T-cell (primary cell): Measurements from ENCODE around the gene GNA15. TPM values are rescaled to one million over a fixed set of nuclear protein-coding genes. Genes with fewer than 3 reads are reported as not detected.

Experiments used
- ATAC-seq, 4 experiments: fragments of 200-7000 bp in 3 of 4; fragments of 150-1000 bp in 1 of 4; cut with Tn5 transposase; replicated peaks in 1 of 4; 1 replicate in 3 of 4; 2 replicates in 1 of 4; pipeline ENCODE4 v1.10.0; 2021; ENCODE audit warnings: moderate library complexity in 3 of 4, mild to moderate bottlenecking in 2 of 4, moderate number of reproducible peaks in 1 of 4
- CTCF ChIA-PET, 2 donors: fragments of 300-600 bp; sonication (Branson Sonifier 250); formaldehyde crosslinking; loops; one replicate each; lab custom pipeline; 2022; ENCODE audit warnings: antibody characterized with exemption in 2 of 2; lab: Charles Lee
- POLR2A ChIA-PET, 2 donors: fragments of 300-600 bp; sonication (Branson Sonifier 250); formaldehyde crosslinking; loops; one replicate each; lab custom pipeline; 2022; ENCODE audit warnings: antibody characterized with exemption in 2 of 2; lab: Charles Lee
- DNase-seq, 35 experiments: peaks; one replicate each; pipeline versions ENCODE4 v3.0.0 to v3.0.0-alpha.2; 2013 to 2023
- H3K27ac ChIP-seq: one replicate; pipeline ENCODE4 v1.5.1; 2013; ENCODE audit warnings: low read length
- H3K27me3 ChIP-seq, 2 experiments: replicated peaks in 1 of 2; 1 replicate in 1 of 2; 2 replicates in 1 of 2; pipeline versions ENCODE4 v1.6.1 to v1.7.0; 2013; ENCODE audit warnings: low read length in 1 of 2, mixed read lengths in 1 of 2; ENCODE audit not compliant: control insufficient read depth in 2 of 2, insufficient read depth in 2 of 2; ENCODE audit errors: extremely low read depth in 1 of 2
- H3K36me3 ChIP-seq, 2 donors: 1 replicate in 1 of 2; 2 replicates in 1 of 2; pipeline versions ENCODE4 v1.6.1 to v1.7.0; 2013; ENCODE audit warnings: low read length in 1 of 2; ENCODE audit not compliant: control insufficient read depth in 2 of 2, insufficient read depth in 1 of 2; ENCODE audit errors: extremely low read depth in 1 of 2
- H3K4me1 ChIP-seq, 2 experiments: 1 replicate in 1 of 2; 2 replicates in 1 of 2; pipeline versions ENCODE4 v1.6.1 to v1.7.0; 2013; ENCODE audit warnings: low read length in 2 of 2, mixed read lengths in 1 of 2; ENCODE audit not compliant: insufficient read depth in 2 of 2, control insufficient read depth in 1 of 2; ENCODE audit errors: extremely low read depth in 1 of 2
- H3K4me3 ChIP-seq, 2 donors: 1 replicate in 1 of 2; 2 replicates in 1 of 2; pipeline versions ENCODE4 v1.5.1 to v1.7.0; 2013; ENCODE audit warnings: mild to moderate bottlenecking in 2 of 2, low read length in 1 of 2, moderate library complexity in 1 of 2; ENCODE audit not compliant: control insufficient read depth in 1 of 2; ENCODE audit errors: extremely low read depth in 1 of 2
- H3K9me3 ChIP-seq: 2 replicates; pipeline ENCODE4 v1.7.0; 2013
- H3K27ac Mint-ChIP-seq, 2 donors: one replicate each; pipeline ENCODE4 v1.8.0; 2020 to 2021; ENCODE audit warnings: mild to moderate bottlenecking in 2 of 2, mixed read lengths in 2 of 2
- H3K27me3 Mint-ChIP-seq, 2 donors: one replicate each; pipeline ENCODE4 v1.8.0; 2021 to 2022; ENCODE audit warnings: mixed read lengths in 2 of 2
- H3K36me3 Mint-ChIP-seq: one replicate; pipeline ENCODE4 v1.8.0; 2021; ENCODE audit warnings: mixed read lengths
- H3K4me1 Mint-ChIP-seq, 3 donors: one replicate each; pipeline ENCODE4 v1.8.0; 2020 to 2022; ENCODE audit warnings: mixed read lengths in 3 of 3, mild to moderate bottlenecking in 1 of 3
- H3K4me3 Mint-ChIP-seq, 3 donors: one replicate each; pipeline ENCODE4 v1.8.0; 2020 to 2022; ENCODE audit warnings: mild to moderate bottlenecking in 3 of 3, mixed read lengths in 3 of 3, moderate library complexity in 3 of 3
- H3K9me3 Mint-ChIP-seq, 3 donors: one replicate each; pipeline ENCODE4 v1.8.0; 2020 to 2022; ENCODE audit warnings: mixed read lengths in 3 of 3
- WGBS: methylation state at CpG from one replicate; pipeline ENCODE4 v1.1.5; 2013; ENCODE audit warnings: missing lambda C conversion rate; ENCODE audit not compliant: insufficient coverage; 5-methylcytosine and 5-hydroxymethylcytosine counted together
- total RNA-seq, 35 experiments: library from RNA in 6 of 35; stranded (reverse) in 6 of 35; fragments of 120-200 nt in 1 of 35; gene quantifications; one replicate each; pipeline versions ENCODE4 v1.2.1 to v1.2.4 and lab custom pipeline; 2013 to 2026

Gene GNA15
- total RNA-seq, 5 donors from 2014 or later (not counting 1 experiment from before 2014, with no cell fraction given) = 1.8 to 13.2 (median 2.8) TPM

DNA sequence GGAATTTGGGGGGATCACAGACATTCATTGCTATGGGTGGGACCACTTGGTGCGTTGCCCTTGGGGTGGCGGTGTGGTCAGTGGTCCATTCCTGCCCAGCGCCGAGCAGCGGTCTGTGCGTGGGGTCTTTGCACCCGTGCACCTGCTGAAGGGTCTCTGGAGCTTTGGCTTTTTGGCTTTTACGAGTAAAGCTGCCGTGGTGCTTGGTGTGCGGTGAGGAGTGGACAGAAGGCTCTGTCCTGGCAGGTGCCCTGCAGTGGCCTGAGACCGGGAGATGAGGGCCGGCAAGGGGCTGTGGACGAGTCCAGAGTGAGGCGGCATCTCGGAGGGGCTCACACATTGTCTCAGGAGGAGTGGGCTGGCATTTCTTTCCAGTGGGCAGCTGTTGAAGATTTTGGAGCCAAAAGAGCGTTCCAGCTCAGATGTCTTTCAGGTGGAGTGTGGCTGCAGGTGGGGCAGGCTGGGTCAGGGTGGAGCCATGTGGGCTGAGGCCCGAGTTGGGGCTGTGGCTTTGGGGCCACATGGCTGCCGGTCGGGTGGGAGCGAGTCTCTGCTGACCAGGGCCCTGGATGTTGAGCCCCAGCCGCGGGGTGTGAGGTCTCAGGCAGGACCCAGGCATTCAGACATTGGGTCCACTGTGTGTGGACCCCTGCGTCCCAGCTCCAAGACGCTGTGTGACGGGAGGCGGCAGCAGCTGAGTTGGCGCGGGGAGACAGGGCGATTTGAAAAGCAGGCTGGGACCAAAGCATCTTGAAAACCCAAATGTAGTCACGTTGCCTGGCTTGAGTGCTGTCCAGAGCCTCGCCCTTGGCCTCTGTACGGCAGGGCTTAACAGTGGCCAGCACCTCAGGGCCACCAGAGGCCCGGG lies 30.0 kb upstream of the GNA15 start:
- Mint-ChIP-seq H3K27me3 (peaks cover 0 to 2% of the 10 kb centered on the region in 2 donors), H3K4me3 (no peak overlapping the region), H3K36me3 (no peaks in the 10 kb centered on the region), H3K9me3 (no peaks in the 10 kb centered on the region), H3K4me1 (peaks cover 13 to 23% (median 14%) of the 10 kb centered on the region in 3 donors), H3K27ac (no peak overlapping the region)
- Histone ChIP-seq H3K4me1 (peaks cover 0 to 18% of the 10 kb centered on the region in 2 experiments), H3K36me3 (no peaks in the 10 kb centered on the region), H3K4me3 (no peak overlapping the region), H3K9me3 (no peaks in the 10 kb centered on the region), H3K27me3 (peaks cover 0 to 18% of the 10 kb centered on the region in 2 experiments), H3K27ac (no peak overlapping the region)
- ChIA-PET CTCF (interaction anchor here in 1 of 2 donors (1.0 to 1.3 kb wide), 2 partner anchors 26 to 148 kb away, joined by 3 to 4 read pairs; no protein-coding TSS in a partner anchor), POLR2A (no interaction called here)
- no peak for ATAC-seq
- WGBS = 92% methylated on average over 31 of the region's 33 CpGs
- no peak for DNase-seq

DNA sequence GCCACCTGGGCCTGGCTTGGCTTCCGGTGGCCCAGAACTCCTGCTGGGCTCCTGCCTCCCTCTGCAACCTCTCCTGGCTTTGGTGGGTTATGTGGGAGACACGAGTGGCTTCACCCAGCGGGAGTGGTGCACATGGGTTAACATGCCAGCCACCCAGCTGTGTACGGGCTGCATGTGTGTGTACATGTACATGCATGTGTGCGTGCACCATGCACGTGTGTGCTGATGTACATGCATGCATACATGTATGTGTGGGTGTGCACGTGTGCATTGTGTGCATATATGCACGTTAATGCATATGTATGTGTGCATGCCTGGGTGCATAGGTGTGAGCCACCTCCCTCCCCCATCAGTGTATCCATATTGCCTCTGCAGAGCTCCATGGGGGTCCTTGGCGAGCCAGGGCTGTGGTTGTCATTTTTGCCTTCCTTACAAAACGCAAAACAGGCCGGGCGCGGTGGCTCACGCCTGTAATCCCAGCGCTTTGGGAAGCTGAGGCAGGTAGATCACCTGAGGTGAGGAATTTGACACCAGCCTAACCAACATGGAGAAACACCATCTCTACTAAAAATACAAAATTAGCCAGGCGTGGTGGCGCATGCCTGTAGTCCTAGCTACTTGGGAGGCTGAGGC lies 29.2 kb upstream of the GNA15 start:
- Histone ChIP-seq H3K4me1 (peaks cover 0 to 18% of the 10 kb centered on the region in 2 experiments), H3K9me3 (no peaks in the 10 kb centered on the region), H3K36me3 (no peaks in the 10 kb centered on the region), H3K27ac (no peak overlapping the region), H3K4me3 (no peak overlapping the region), H3K27me3 (peaks cover 0 to 17% of the 10 kb centered on the region in 2 experiments)
- Mint-ChIP-seq H3K9me3 (no peaks in the 10 kb centered on the region), H3K4me3 (no peak overlapping the region), H3K27ac (no peak overlapping the region), H3K4me1 (peaks cover 13 to 23% (median 14%) of the 10 kb centered on the region in 3 donors), H3K36me3 (no peaks in the 10 kb centered on the region), H3K27me3 (peaks cover 0 to 2% of the 10 kb centered on the region in 2 donors)
- CTCF ChIA-PET = interaction anchor here in 1 of 2 donors (0.5 kb wide), 1 partner anchor 1821 kb away, joined by 5 read pairs; no protein-coding TSS in a partner anchor
- POLR2A ChIA-PET = no interaction called here
- WGBS = 92% methylated on average over 6 of the region's 17 CpGs
- no peak for DNase-seq
- ATAC-seq = no peak

DNA sequence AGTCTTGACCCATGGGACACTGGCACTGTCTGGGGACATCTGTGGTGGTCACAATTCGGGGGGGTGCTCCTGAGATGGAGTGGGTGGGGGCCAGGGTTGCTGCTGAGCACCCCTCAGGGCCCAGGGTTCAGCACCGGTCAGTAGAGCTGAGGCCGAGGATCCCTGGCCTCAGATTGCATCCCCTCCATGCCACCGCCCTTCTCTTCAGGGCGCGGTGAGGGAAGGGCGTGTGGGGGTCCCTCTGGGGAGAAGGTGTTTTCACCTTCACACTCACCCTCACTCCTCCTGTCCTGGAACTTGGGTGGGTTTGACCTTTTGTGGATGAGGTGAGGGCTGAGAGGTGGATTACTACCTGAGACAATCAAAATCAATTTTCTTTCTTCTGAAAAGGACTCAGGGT lies 28.2 kb upstream of the GNA15 start:
- H3K36me3 ChIP-seq = peaks cover 0 to 3% of the 10 kb centered on the region in 2 donors
- H3K4me1 ChIP-seq = peaks cover 0 to 18% of the 10 kb centered on the region in 2 experiments
- peaks cover 13 to 23% (median 14%) of the 10 kb centered on the region in 3 donors for H3K4me1 Mint-ChIP-seq
- H3K27me3 ChIP-seq = peaks cover 0 to 12% of the 10 kb centered on the region in 2 experiments
- ATAC-seq (no peak), DNase-seq (no peak)
- no peak overlapping the region for H3K4me3 Mint-ChIP-seq
- no peaks in the 10 kb centered on the region for H3K9me3 ChIP-seq
- H3K27ac ChIP-seq = no peak overlapping the region
- no peak overlapping the region for H3K4me3 ChIP-seq
- 60% methylated on average over 1 of the region's 7 CpGs for WGBS
- CTCF ChIA-PET = no interaction called here
- no peaks in the 10 kb centered on the region for H3K9me3 Mint-ChIP-seq
- no peak overlapping the region for H3K27ac Mint-ChIP-seq
- peaks cover 2% of the 10 kb centered on the region for H3K36me3 Mint-ChIP-seq
- POLR2A ChIA-PET = no interaction called here
- no peaks in the 10 kb centered on the region for H3K27me3 Mint-ChIP-seq

DNA sequence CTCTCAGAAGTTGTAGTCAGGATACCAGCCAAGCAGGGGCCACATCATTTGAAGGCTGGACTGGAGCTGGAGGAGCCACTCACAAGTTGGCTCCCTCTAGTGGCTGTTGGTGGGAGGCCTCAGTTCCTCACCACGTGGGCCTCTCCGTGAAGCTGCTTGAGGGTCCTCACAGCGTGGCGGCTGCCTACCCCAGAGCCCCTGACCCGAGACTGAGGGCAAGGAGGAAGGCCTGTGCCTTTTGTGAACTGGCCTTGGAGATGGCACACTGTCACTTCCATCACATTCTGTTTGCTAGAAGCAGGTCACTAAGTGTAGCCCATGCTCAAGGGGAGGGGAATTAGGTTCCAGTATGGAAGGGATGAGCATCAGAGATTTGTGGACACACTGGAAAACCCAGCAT lies 27.1 kb upstream of the GNA15 start:
- Mint-ChIP-seq H3K27me3 (no peaks in the 10 kb centered on the region), H3K36me3 (peaks cover 2% of the 10 kb centered on the region), H3K4me1 (peaks cover 11 to 21% (median 13%) of the 10 kb centered on the region in 3 donors), H3K4me3 (no peak overlapping the region), H3K27ac (peak overlapping the region in 1 of 2 donors; percentile 74), H3K9me3 (no peaks in the 10 kb centered on the region)
- ATAC-seq = peak; percentile 56 to 74 (median 63)
- peaks cover 0 to 3% of the 10 kb centered on the region in 2 donors for H3K36me3 ChIP-seq
- no peak overlapping the region for H3K4me3 ChIP-seq
- peaks cover 0 to 8% of the 10 kb centered on the region in 2 experiments for H3K27me3 ChIP-seq
- H3K27ac ChIP-seq = no peak overlapping the region
- CTCF ChIA-PET = interaction anchor here in 1 of 2 donors (0.8 to 1.3 kb wide), 5 partner anchors 10 to 157 kb away, joined by 3 to 13 read pairs (median 3); no protein-coding TSS in a partner anchor
- POLR2A ChIA-PET = no interaction called here
- peak in 34 of 35 experiments; percentile 25 to 84 (median 60) for DNase-seq
- H3K4me1 ChIP-seq = peaks cover 0 to 12% of the 10 kb centered on the region in 2 experiments
- H3K9me3 ChIP-seq = no peaks in the 10 kb centered on the region
- 22% methylated on average over 4 of the region's 5 CpGs for WGBS

DNA sequence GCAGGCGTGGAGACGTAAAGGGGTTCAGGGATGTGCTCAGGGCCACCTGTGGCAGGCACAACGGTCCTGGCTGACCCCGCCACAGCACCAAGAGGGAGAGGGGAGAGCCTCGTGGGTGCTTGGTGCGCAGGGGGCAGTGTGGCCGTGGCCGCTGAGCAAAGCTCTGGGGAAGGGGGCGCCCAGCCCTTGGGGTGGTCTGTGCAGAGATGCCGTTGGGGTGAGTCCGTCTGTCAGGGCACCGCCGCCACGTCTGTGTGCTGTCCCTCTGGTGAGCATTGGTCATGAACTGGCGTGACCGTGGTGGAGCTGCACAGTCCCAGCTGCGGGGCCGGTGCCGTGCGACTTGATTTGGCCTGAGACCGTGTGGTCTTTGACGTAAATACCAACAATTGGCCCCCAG lies 26.3 kb upstream of the GNA15 start:
- Mint-ChIP-seq H3K27me3 (no peaks in the 10 kb centered on the region), H3K27ac (no peak overlapping the region), H3K4me1 (peaks cover 6 to 16% (median 6%) of the 10 kb centered on the region in 3 donors), H3K9me3 (no peaks in the 10 kb centered on the region), H3K36me3 (peaks cover 2% of the 10 kb centered on the region), H3K4me3 (no peak overlapping the region)
- CTCF ChIA-PET = interaction anchor here in 1 of 2 donors (1.1 kb wide), 1 partner anchor 124 kb away, joined by 7 read pairs; no protein-coding TSS in a partner anchor
- DNase-seq (no peak), ATAC-seq (no peak)
- Histone ChIP-seq H3K27ac (no peak overlapping the region), H3K27me3 (peaks cover 0 to under 1% of the 10 kb centered on the region in 2 experiments), H3K36me3 (peaks cover 0 to 3% of the 10 kb centered on the region in 2 donors), H3K4me3 (no peak overlapping the region), H3K4me1 (peaks cover 0 to 5% of the 10 kb centered on the region in 2 experiments), H3K9me3 (no peaks in the 10 kb centered on the region)
- 88% methylated on average over 20 of the region's 22 CpGs for WGBS
- POLR2A ChIA-PET = no interaction called here
